HepG2 (cell line): ENCODE measurements around the gene SEPTIN11. TPM values are rescaled to one million over a fixed set of nuclear protein-coding genes. Genes with fewer than 3 reads are reported as not detected.

Experiments
- AGO2 ChIP-seq: fragments of 200-400 bp; formaldehyde crosslinking; optimal IDR thresholded peaks from 2 replicates; pipeline ENCODE3; 2017; ENCODE audit warnings: mild to moderate bottlenecking, low read depth, low read length, moderate library complexity
- ATF5 ChIP-seq: sonication (generic); formaldehyde crosslinking; IDR thresholded peaks from 2 replicates; pipeline ENCODE4 v1.4.0; 2020; ENCODE audit warnings: mild to moderate bottlenecking, low read depth, missing genetic modification reagents
- ATF7-NPFF ChIP-seq: sonication (generic); formaldehyde crosslinking; IDR thresholded peaks from 2 replicates; pipeline ENCODE4 v1.8.1; 2023; ENCODE audit warnings: mild to moderate bottlenecking, low read depth, missing genetic modification reagents, moderate library complexity
- CREBL2 ChIP-seq: sonication (generic); formaldehyde crosslinking; IDR thresholded peaks from 2 replicates; pipeline ENCODE4 v1.8.1; 2023; ENCODE audit warnings: missing genetic modification reagents, mild to moderate bottlenecking, borderline replicate concordance
- ELK4 ChIP-seq: sonication (generic); formaldehyde crosslinking; IDR thresholded peaks from 2 replicates; pipeline ENCODE4 v1.9.0; 2021; ENCODE audit warnings: missing genetic modification reagents, borderline replicate concordance
- ISX ChIP-seq: sonication (generic); formaldehyde crosslinking; conservative IDR thresholded peaks from 2 replicates; pipeline ENCODE4 v1.5.0; 2020; ENCODE audit warnings: missing genetic modification reagents
- MAFK ChIP-seq, 2 experiments: IDR thresholded peaks in 1 of 2; conservative IDR thresholded peaks in 1 of 2; 2 replicates each; pipeline ENCODE4 v1.6.1; 2011; ENCODE audit warnings: improper control_type of control experiment in 2 of 2, low read length in 2 of 2
- NFRKB ChIP-seq: fragments of 450-650 bp; IDR thresholded peaks from 2 replicates; pipeline ENCODE4 v1.6.1; 2017
- NKX3-1 ChIP-seq: sonication (generic); formaldehyde crosslinking; IDR thresholded peaks from 2 replicates; pipeline ENCODE4 v1.5.0; 2020; ENCODE audit warnings: missing genetic modification reagents
- PHF5A ChIP-seq: IDR thresholded peaks from one replicate; pipeline ENCODE4 v1.6.1; 2018; ENCODE audit warnings: low read depth, missing genetic modification reagents; ENCODE audit not compliant: unreplicated experiment
- UBTF ChIP-seq: sonication (generic); formaldehyde crosslinking; IDR thresholded peaks from 2 replicates; pipeline ENCODE4 v1.4.0; 2020; ENCODE audit warnings: mild to moderate bottlenecking, missing genetic modification reagents
- ZBTB43 ChIP-seq: sonication (generic); formaldehyde crosslinking; conservative IDR thresholded peaks from 2 replicates; pipeline ENCODE4 v1.4.0; 2020; ENCODE audit warnings: missing genetic modification reagents
- ZNF337 ChIP-seq: sonication (generic); formaldehyde crosslinking; IDR thresholded peaks from 2 replicates; pipeline ENCODE4 v1.5.1; 2020; ENCODE audit warnings: missing genetic modification reagents, low read depth, mild to moderate bottlenecking, borderline replicate concordance
- ZNF468 ChIP-seq: sonication (generic); formaldehyde crosslinking; IDR thresholded peaks from 2 replicates; pipeline ENCODE4 v1.8.0; 2022; ENCODE audit warnings: mild to moderate bottlenecking, moderate library complexity, missing genetic modification reagents
- ZNF549 ChIP-seq: sonication (generic); formaldehyde crosslinking; IDR thresholded peaks from 2 replicates; pipeline ENCODE4 v1.5.0; 2020; ENCODE audit warnings: missing genetic modification reagents
- ZNF619 ChIP-seq: sonication (generic); formaldehyde crosslinking; IDR thresholded peaks from 2 replicates; pipeline ENCODE4 v1.4.0; 2020; ENCODE audit warnings: mild to moderate bottlenecking, missing genetic modification reagents
- ZNF761 ChIP-seq: sonication (generic); formaldehyde crosslinking; conservative IDR thresholded peaks from 2 replicates; pipeline ENCODE4 v1.4.0; 2020; ENCODE audit warnings: mild to moderate bottlenecking, missing genetic modification reagents
- ZNF792 ChIP-seq: IDR thresholded peaks from 2 replicates; pipeline ENCODE4 v1.6.1; 2016
- ZSCAN21 ChIP-seq: sonication (generic); formaldehyde crosslinking; IDR thresholded peaks from 2 replicates; pipeline ENCODE4 v1.8.0; 2022; ENCODE audit warnings: mild to moderate bottlenecking, missing genetic modification reagents, moderate library complexity, borderline replicate concordance
- polyA plus RNA-seq, 8 experiments: library from polyadenylated mRNA; depleted of rRNA in 3 of 8; stranded (reverse) in 7 of 8; unstranded in 1 of 8; fragments of >200 nt; fragmentation: Illumina TruSeq in 4 of 8; extraction: Trizol in 4 of 8; gene quantifications; 2 replicates each; pipeline versions ENCODE4 v1.2.1 to v1.2.3, GENCODE V29; 2011 to 2016; ENCODE audit warnings: low read depth in 4 of 8, missing spikeins in 1 of 8, mixed read lengths in 1 of 8; ENCODE audit not compliant: insufficient read depth in 1 of 8
- total RNA-seq, 5 experiments: library from RNA; depleted of rRNA; stranded (reverse); fragments of >200 nt; fragmentation: Illumina TruSeq; extraction: Trizol; gene quantifications; 2 replicates each; pipeline ENCODE4 v1.2.3, GENCODE V29; 2016; ENCODE audit warnings: low read depth in 1 of 5

The SEPTIN11 gene
- total and polyA plus RNA-seq, 2 of the 13 experiments (the other 11 are each of a cell fraction or from before 2014, with no cell fraction given), result 28.9 to 47.3 TPM

GRCh38 chr4:76949276-76950051 lies at the start of gene SEPTIN11 (continued):
- no peak for TF ChIP-seq NKX3-1 (CRISPR knock-in tag)
- TF ChIP-seq ATF7-NPFF (CRISPR knock-in tag), result no peak; the same call in none of the 2 replicates
- TF ChIP-seq UBTF, result peak; percentile 94; the same call in 1 of the 2 replicates
- 0 out of 2 replicates have a peak, but pooled peaks have one; percentile 26 for TF ChIP-seq ZSCAN21 (CRISPR knock-in tag)
- no peak; the same call in 1 of the 2 replicates for TF ChIP-seq ATF5
- peak; percentile 60; the same call in 1 of the 2 replicates for TF ChIP-seq ZNF619
- TF ChIP-seq ZNF761, result peak; percentile 71; the same call in 1 of the 2 replicates
- peak; percentile 63; the same call in 1 of the 2 replicates for TF ChIP-seq ZNF792
- no peak for TF ChIP-seq ISX
- peak; percentile 62 for TF ChIP-seq AGO2
- no peak; the same call in 1 of the 2 replicates for TF ChIP-seq ZBTB43 (CRISPR knock-in tag)
- TF ChIP-seq MAFK (conservative IDR thresholded peaks at IDR 0.05 in 1 of 2, IDR thresholded peaks at IDR 0.05 in 1 of 2; ENCODE audit: low read length in 2 of 2), result no peak
- peak; percentile 50 for TF ChIP-seq PHF5A (CRISPR knock-in tag)
- no peak for TF ChIP-seq ZNF549
- 0 out of 2 replicates have a peak, but pooled peaks have one; percentile 71 for TF ChIP-seq ZNF337 (CRISPR knock-in tag)
- TF ChIP-seq ZNF468 (CRISPR knock-in tag), result no peak
- no peak for TF ChIP-seq NFRKB
- peak; percentile 10; the same call in 1 of the 2 replicates for TF ChIP-seq CREBL2 (CRISPR knock-in tag)
- TF ChIP-seq ELK4, result no peak
